Vagina (tissue), 2 donors: ENCODE measurements around the gene TRPM1. TPM values are rescaled to one million over a fixed set of nuclear protein-coding genes. Genes with fewer than 3 reads are reported as not detected.

Source experiments
- DNase-seq, 2 donors: peaks; one replicate each; pipeline ENCODE4 v3.0.0-alpha.2; 2017; ENCODE audit errors: extremely low spot score in 2 of 2
- H3K27ac ChIP-seq: fragments of 200-600 bp; sonication (generic); one replicate; pipeline ENCODE4 v1.5.1; 2019
- H3K27me3 ChIP-seq: fragments of 200-600 bp; sonication (generic); one replicate; pipeline ENCODE4 v1.5.1; 2019
- H3K36me3 ChIP-seq, 2 donors: fragments of 200-600 bp; sonication (generic); one replicate each; pipeline ENCODE4 v1.5.1; 2017 to 2019
- H3K4me1 ChIP-seq: fragments of 200-600 bp; sonication (generic); one replicate; pipeline ENCODE4 v1.5.1; 2019
- H3K4me3 ChIP-seq, 2 donors: fragments of 200-600 bp; sonication (generic); 1 replicate in 1 of 2; 2 replicates in 1 of 2; pipeline ENCODE4 v1.5.1; 2016 to 2019
- H3K9me3 ChIP-seq: fragments of 200-600 bp; sonication (generic); one replicate; pipeline ENCODE4 v1.5.1; 2019
- CTCF ChIP-seq, 3 experiments: fragments of 450-650 bp in 2 of 3; fragments of 200-600 bp in 1 of 3; sonication (generic) in 1 of 3; IDR thresholded peaks; one replicate each; pipeline ENCODE4 v1.5.1; 2017 to 2019; ENCODE audit warnings: antibody characterized with exemption in 3 of 3, mild to moderate bottlenecking in 2 of 3, moderate library complexity in 2 of 3
- POLR2A ChIP-seq, 2 donors: fragments of 450-650 bp; IDR thresholded peaks; one replicate each; pipeline ENCODE4 v1.6.1; 2017; ENCODE audit warnings: antibody characterized with exemption in 2 of 2, mild to moderate bottlenecking in 2 of 2, moderate library complexity in 2 of 2
- POLR2AphosphoS5 ChIP-seq, 2 donors: sonication (generic); formaldehyde crosslinking; IDR thresholded peaks; one replicate each; pipeline ENCODE4 v1.9.0; 2017; ENCODE audit warnings: antibody characterized with exemption in 2 of 2, mild to moderate bottlenecking in 2 of 2, low read depth in 1 of 2; ENCODE audit not compliant: insufficient read depth in 1 of 2
- intact Hi-C: fragments of 100-400 bp; cut with DNase I; formaldehyde crosslinking; loops from one replicate; pipeline ENCODE4 v1.15.1; 2023
- total RNA-seq: library from RNA; depleted of rRNA; stranded (reverse); fragments of >200 nt; gene quantifications from one replicate; pipeline ENCODE4 v1.2.3, GENCODE V29; 2016

The TRPM1 gene
- total RNA-seq, 1 donor from 2014 or later, result not detected

- TF ChIP-seq POLR2A (IDR thresholded peaks at IDR 0.05) (no peak), POLR2AphosphoS5 (IDR thresholded peaks at IDR 0.05; ENCODE audit: insufficient read depth in 1 of 2, low read depth in 1 of 2) (no peak), CTCF (IDR thresholded peaks at IDR 0.05) (no peak)
- no peaks in the 10 kb centered on the region for H3K4me1 ChIP-seq
- DNase-seq, result no peak
- H3K27me3 ChIP-seq, result no peaks in the 10 kb centered on the region
- intact Hi-C loops, result no loop called here
- no peaks in the 10 kb centered on the region for H3K9me3 ChIP-seq
- no peak overlapping the region for H3K4me3 ChIP-seq
- no peaks in the 10 kb centered on the region for H3K36me3 ChIP-seq
- no peak overlapping the region for H3K27ac ChIP-seq
Observed at GRCh38 chr15:31039961-31040360, 61.6 kb downstream of the TRPM1 start.

- TF ChIP-seq CTCF (IDR thresholded peaks at IDR 0.05), result no peak
- H3K27me3 ChIP-seq, result no peaks in the 10 kb centered on the region
- H3K9me3 ChIP-seq, result no peaks in the 10 kb centered on the region
- intact Hi-C loops, result no loop called here
- no peaks in the 10 kb centered on the region for H3K36me3 ChIP-seq
- H3K4me1 ChIP-seq, result peaks cover 9% of the 10 kb centered on the region
- no peak overlapping the region for H3K27ac ChIP-seq
- H3K4me3 ChIP-seq, result no peak overlapping the region
- DNase-seq, result no peak
Observed at GRCh38 chr15:31037731-31038477, 63.6 kb downstream of the TRPM1 start.

GRCh38 chr15:31036783-31037182, 64.7 kb downstream of the TRPM1 start:
- H3K27ac ChIP-seq, result no peak overlapping the region
- TF ChIP-seq POLR2A (IDR thresholded peaks at IDR 0.05), result no peak
- TF ChIP-seq CTCF (IDR thresholded peaks at IDR 0.05), result no peak
- TF ChIP-seq POLR2AphosphoS5 (IDR thresholded peaks at IDR 0.05; ENCODE audit: insufficient read depth in 1 of 2, low read depth in 1 of 2), result no peak
- DNase-seq, result no peak
- no peaks in the 10 kb centered on the region for H3K27me3 ChIP-seq
- intact Hi-C loops, result no loop called here
- no peaks in the 10 kb centered on the region for H3K36me3 ChIP-seq
- no peaks in the 10 kb centered on the region for H3K9me3 ChIP-seq
- no peak overlapping the region for H3K4me3 ChIP-seq
- peaks cover 13% of the 10 kb centered on the region for H3K4me1 ChIP-seq

GRCh38 chr15:31035610-31036009, 65.9 kb downstream of the TRPM1 start:
- Histone ChIP-seq H3K27ac (no peak overlapping the region), H3K27me3 (no peaks in the 10 kb centered on the region), H3K4me3 (no peak overlapping the region), H3K9me3 (no peaks in the 10 kb centered on the region), H3K36me3 (no peaks in the 10 kb centered on the region), H3K4me1 (peaks cover 13% of the 10 kb centered on the region)
- TF ChIP-seq CTCF (IDR thresholded peaks at IDR 0.05) (no peak), POLR2A (IDR thresholded peaks at IDR 0.05) (no peak), POLR2AphosphoS5 (IDR thresholded peaks at IDR 0.05; ENCODE audit: insufficient read depth in 1 of 2, low read depth in 1 of 2) (no peak)
- intact Hi-C loops, result no loop called here
- DNase-seq, result no peak

GRCh38 chr15:31034152-31034551, 67.4 kb downstream of the TRPM1 start:
- no peaks in the 10 kb centered on the region for H3K9me3 ChIP-seq
- peaks cover 13% of the 10 kb centered on the region for H3K4me1 ChIP-seq
- H3K27me3 ChIP-seq, result no peaks in the 10 kb centered on the region
- intact Hi-C loops, result no loop called here
- no peak overlapping the region for H3K4me3 ChIP-seq
- no peak overlapping the region for H3K27ac ChIP-seq
- DNase-seq, result no peak
- H3K36me3 ChIP-seq, result no peaks in the 10 kb centered on the region
- TF ChIP-seq POLR2AphosphoS5 (IDR thresholded peaks at IDR 0.05; ENCODE audit: insufficient read depth in 1 of 2, low read depth in 1 of 2), result no peak
